Fibroblast of skin of back (primary cell): Measurements from ENCODE around the gene ST7.

Source experiments
- DNase-seq: peaks from one replicate; pipeline ENCODE4 v3.0.0-alpha.2; 2013

ST7 gene

DNA sequence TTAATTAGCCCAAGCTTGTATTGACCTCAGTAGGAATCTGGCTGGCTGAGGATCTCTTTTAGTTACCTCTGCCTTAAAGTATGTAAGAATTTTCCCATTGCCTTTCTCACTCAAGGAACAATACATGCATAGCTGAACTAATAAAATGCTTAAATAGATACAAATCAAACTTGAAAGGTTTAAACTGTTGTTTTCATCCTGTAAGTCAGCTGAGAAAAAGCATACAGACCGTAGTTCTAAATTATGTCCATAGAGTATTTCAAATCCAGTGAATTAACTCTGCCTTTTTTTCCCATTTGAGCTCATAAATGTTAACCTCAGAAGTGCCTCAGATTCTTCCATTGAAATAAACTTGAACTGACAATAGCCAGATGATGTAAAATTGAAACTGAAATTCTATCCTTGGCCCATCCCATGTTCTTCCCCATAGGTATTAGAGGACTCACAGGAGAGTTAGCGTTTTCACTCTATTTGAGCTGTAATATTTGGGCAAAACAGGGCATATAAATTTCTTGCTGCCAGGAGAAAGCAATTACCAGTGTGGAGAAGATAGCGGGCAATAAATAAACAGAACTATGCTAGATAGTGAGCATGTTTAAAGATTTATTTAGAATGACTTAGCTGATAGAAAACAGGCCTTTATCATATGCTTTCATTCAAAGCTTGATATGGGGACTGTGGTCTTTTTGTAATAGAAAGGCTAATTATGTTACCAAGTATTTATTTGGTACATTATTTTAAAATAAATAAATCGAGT is 205.8 kb downstream of the ST7 start:
- peak; percentile 21 for DNase-seq

DNA sequence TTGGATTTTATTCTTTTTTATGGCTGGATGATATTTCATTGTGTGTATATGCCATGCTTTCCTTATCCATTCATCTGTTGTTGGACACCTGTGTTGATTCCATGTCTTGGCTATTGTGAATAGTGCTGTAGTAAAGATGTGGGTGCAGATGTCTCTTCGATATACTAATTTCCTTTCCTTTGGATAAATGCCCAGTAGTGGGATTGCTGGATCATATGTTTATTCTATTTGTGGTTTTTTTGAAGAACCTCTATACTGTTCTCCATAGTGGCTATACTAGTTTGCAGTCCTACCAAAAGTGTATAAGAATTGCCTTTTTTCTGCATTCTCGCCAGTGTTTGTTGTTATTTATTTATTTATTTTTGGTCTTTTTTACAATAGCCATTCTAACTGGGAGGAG is 209.8 kb downstream of the ST7 start:
- DNase-seq = peak; percentile 11

DNA sequence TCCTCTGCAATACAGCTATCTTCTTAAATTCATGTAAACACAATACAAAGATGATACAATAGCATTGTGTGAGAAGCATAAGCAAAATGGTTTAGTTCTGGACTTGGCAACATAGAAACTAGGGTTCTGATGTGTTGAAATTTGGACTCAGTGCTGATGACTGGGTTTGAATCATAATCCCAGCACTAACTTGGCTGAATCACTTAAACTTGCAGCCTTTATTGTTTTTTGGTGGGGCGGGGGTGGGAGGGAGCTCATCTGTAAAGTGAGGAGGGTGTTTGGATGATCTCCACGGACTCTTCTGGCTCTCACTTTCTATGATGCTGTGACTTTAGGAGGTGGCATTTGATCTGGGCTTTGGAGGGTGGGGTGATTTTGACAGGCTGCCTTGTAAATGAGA is 211.3 kb downstream of the ST7 start:
- DNase-seq = peak; percentile 13

DNA sequence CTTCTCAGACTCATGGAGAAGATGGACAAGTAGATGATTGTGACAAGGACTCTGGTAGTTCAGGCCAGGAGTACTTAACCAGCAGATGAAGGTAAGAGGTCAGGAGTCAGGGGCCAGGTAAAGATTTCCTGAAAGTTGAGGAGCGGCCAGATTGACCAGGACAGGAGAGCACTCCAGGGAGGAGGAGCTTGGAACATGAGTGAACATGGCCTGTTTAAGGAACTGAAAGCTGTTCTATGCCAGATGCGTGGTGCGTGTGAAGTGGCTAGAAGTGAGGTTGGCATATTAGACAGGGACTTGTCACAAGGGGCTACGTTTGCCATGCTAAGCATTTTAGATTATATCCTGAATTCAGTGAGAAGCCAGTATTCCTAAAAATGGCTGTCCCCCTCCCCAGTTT is 212.4 kb downstream of the ST7 start:
- no peak for DNase-seq

DNA sequence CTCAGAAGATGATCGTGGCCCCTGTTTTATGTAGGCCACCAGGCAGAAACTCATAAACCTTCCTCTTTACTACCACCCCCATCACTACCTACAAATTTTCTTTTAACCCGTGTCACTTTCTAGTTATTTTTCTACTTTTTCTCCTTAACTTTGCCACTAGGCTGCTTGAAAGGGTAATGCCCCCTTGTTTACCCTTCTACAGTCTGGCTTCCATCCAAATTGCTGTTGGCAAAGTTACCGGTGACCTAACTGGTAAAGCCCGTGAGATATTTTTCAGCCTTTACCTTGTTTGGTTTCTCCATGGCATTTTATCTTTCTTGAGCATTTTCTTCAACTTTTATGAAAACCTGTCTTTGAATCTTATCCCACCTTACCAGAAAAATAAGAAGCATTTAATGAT is 216.6 kb downstream of the ST7 start:
- DNase-seq = no peak

DNA sequence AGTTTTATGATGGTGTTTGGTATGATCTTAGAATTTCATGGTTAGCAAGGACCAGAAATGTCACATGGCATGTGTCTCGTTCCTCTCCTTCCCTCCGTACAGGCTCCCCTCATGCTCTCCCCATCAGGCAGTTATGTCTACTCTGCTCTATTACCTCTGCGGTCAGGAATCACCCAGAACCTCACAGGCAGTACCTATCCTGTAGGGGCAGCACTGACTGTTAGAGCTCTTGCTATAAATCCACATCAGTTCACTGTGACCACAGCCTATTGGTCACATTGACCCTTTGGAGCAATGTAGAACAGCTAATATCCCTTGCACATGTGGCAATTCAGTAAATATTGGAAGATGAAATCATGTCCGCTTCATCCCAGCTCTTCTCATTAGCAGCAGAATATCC is 217.8 kb downstream of the ST7 start:
- no peak for DNase-seq

DNA sequence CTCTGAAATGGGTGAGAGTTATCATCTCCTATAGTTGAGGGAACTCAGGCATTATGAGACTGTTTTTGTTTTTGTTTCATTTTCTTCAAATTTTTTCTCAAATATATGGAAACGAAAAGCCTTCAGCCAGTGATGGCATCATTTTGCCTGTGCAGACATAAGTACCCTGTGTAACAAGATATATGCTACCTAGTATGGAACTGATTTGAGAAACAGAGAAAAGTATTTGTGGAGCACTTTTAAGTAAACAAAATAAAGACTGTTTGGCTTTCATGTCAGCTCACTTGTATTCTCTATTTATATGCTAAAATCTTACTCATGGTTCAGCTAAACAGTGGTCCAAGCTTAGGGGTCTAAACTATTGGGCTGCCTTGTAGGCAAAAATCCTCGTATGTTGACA is 219.0 kb downstream of the ST7 start:
- no peak for DNase-seq

DNA sequence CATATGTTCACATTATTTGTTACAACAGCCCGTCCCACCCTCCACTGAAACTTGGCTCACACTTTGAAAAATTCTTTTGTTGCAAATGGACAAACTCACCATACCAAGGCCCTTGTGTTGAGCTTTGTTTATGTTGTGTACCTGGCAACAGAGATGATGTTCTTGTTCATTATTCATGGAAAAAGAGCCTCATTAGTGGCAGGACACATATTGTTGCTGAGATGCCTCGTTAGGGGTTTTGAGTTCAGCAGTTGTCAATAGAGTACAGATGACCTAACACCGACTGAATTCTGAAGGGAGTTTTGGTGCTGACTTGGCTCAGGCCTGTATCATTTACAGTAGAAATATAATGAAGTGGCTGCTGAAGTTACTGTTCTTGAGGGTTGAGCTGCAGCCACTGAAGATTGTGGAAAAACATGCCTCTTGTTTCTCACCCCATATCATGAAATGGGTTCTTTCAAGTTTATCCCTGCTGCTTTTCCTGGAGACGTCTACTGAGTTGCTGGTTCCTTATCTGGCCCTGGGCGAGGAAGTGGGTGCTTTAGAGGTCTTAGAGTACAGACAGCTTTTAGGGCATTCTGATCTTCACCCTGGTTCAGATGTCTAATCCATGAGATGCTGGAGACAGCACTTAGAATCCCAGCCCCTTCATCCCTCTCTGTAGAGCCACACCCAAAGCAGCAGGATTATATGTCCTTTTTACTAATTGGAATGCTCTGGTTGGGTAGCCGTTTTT is 219.9 kb downstream of the ST7 start:
- DNase-seq = no peak

DNA sequence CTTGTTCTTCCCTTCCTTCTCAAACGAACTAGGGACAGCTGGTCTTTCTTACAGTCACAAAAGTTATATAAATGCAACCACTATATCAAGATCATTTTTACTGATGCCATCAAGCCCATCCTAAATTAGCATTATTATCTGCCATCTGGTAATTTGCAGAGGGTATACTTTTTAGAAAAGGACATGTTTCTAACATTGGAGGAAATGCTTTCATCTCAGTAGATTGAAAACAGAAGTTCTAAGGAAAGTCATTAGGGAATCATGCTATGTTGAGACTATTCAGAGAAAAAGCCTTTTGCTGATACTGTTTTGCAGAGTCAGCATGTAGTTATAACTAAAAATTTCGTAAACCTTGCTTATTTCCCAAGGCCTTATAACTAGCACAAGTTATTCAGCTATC is 222.9 kb downstream of the ST7 start:
- no peak for DNase-seq

DNA sequence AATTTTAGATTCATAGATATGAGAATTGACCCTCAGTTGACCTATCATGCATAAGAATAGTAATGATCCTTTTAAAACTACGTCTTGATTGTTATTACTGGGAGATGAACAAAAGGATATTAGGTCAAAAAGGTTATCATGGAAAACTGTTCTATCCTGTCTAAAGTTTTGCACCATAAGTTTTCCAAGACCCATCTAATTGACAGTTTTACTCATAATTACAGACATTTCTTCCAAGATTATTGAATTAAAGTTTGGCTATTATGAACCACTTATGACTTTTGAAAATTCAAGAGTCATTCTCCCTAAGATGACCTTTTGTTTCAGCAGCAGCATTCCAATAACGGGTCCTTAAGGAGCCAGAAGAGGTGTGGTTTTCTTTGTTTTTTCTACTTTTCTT is 225.3 kb downstream of the ST7 start:
- DNase-seq = no peak

DNA sequence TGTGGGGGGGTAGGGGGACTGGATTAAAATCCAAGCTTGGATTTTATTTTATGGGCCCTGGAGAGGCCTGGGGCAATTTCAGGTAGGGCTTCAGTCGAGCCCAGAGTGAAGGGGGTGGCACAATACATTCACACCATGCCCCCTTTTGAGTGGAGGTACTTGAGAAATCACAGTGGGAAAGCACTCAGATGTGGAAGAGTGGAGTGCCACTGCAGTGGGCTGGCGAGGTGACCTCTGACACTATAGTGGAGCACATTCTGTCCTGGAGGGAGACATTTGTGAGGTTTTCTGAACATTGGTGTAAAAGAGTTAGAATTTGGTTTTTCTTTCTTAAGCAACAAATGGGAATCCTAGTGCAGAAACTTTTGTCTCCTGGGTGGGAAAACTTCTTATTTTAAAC is 226.4 kb downstream of the ST7 start:
- no peak for DNase-seq

DNA sequence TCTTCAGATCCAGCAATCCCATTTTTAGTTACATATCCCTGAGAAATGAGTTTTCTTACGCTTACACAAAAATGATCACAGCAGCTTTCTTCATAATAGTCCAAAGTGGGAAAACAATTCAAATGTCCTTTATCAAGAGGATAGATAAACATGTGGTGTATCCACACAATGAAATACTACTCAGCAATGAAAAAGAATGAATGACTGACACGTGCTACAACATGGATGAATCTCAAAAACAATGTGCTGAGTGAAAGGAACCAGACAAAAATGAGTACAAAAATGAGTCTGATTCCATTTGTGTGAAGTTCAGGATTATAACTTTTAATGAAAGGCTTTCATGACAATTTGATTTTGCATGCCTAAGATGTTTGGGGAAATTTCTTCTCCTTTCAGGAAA is 230.4 kb downstream of the ST7 start:
- no peak for DNase-seq

DNA sequence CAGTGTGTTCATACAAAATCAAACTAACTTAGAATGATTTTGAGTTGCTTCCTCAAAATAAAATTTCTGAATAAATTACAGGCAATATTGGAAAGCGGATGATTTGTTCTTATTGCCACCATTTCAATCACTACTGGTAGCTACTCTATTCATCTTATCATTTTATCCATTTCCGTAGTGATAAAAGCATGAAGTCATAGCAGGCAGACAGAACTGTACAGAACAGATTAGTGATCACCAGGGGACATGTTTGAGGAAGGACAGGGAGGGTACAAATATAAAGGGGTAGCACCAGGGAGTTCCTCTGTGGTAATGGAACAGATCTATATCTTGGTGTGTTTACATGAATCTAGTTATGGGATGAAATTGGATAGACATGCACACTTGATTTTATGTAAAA is 231.1 kb downstream of the ST7 start:
- DNase-seq = no peak

DNA sequence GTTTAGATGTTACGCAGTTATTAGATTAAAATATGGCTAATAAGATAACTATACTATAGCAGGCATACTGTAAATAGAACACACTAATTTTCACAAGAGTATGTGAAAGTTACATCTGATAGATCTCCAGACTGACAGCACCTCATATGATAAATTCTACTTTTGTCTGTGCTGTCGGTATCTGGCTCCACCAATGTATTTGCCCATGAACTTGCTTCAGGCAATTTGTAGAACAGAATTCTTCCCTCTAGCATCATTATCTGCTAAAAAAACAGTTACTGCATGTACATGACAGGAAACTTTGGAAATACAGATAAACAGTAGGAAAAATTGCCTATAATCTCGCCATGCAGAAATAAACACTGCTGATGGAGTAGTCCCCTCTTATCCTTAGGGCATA is 231.8 kb downstream of the ST7 start:
- DNase-seq = no peak

DNA sequence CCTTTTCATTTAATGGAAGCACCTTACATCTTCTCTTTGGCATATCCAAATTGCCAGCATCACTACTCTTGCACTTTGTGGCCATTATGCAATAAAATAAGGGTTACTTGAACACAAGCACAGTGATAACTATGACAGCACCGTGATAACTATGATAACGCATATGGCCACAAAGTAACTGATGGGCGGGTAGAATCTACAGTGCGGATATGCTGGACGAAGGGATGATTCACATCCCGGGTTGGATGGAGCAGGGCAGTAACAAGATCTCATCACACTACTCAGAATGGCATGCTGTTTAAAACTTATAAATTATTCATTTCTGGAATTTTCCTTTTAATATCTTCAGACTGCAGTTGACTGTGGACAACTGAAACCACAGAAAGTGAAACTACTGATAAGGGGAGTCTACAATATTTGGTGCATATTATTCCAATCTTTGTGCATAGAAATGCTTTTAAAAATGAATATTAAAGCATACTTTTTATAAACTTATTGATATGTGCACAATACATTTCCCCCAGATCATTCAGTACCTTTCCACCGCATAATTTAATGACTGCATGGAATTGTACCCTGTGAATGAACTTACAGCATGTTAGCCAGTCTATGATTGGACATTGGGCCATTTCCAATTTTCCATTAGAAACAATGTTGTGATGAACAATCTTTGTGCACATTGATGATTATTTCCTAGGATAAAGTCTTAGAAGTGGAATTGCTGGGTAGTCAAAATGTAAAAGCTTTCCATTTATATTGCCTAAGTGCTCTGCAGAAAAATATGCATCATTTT is 233.1 kb downstream of the ST7 start:
- DNase-seq = peak; percentile 76

DNA sequence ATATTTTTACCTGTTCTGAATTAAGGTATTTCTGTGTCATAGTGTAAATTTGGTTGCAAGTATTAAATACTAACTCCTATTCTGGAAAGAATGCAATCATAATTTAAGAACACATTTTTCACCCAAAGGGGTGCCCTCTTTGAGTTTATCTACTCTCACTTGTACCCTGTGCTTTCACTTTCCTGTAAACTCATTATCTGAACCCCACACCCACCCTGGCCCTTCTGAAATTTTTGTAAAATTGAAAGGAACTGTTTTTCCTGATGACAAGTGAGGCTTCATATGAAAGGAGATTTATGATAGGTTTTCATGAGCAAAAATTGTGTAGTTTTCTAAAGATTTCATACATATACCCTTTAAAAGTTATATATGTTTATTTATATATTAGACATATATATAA is 235.1 kb downstream of the ST7 start:
- no peak for DNase-seq

DNA sequence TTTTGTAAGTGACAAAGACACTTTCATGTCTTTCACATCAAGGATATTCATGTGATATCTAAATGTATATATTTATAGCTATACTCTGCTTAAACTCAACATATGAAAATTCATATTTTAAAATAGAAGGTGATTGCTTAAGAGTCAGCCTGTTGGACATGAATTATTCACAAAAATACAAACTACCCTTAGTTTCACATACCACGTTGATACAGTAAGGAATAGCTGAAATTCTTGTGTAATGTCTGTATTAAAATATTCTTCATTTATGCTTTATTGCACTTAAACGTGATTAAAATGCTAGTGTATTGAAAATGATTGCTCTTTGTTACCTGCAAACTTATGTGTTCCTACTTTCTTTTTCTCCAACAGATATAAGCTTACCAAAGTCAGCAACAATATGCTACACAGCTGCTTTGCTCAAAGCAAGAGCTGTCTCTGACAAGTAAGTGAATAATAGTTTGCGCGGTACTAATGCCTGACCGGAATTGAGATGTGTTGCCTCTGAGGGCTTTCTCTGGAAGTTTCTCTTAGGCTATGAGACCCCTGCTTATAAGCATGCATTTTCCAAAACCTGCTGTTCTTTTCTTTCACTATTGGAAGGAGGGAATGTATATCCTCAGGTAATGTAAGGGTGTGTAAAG is 235.8 kb downstream of the ST7 start:
- DNase-seq = peak; percentile 52

DNA sequence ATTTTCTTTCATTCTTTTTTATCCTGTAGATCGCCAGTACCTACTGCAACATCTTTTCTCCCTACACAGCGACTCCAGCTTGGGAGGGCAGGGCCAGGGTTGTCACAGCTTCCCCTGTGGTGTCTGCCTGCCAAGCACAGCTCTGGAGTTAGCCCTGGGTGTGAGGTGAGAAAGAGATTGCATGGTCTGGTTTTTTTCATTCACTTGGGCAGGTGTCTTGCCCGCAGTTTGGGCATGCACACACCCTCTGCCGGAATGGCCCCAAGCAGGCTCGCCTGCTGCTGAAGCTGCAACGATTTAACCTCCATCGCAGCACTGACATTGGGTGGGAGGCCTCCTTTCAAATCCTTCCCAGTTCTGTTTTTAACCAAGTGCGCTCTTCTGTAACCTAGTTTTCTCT is 236.8 kb downstream of the ST7 start:
- DNase-seq = no peak

DNA sequence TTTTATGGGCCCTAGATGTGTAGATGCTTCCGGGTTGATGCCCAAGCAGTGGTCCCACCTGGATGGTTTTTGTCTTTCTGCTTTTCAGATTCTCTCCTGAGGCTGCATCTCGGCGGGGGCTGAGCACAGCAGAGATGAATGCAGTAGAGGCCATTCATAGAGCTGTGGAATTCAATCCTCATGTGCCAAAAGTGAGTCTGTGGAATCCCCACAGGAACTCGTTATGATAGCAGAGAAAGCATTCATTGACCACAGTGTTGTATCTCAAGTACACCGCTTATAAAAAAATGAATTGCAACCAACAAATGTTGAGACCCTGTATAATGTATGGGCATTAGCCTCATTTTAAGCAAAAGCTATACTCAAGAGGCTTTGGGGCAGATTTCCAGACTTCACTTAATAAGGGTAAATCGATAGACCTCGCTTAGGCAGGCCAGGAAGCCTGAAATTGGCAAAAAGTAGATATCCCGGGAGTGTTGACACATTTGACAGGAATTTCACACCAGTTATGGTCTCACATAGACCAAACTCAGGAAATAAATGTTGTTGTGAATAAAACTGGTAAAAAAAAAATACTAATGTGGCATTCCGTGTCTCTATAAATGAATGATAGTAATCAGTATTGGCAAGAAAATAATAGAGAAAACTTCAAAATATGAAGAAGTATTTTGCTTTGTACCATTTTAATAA is 237.6 kb downstream of the ST7 start:
- peak; percentile 25 for DNase-seq

DNA sequence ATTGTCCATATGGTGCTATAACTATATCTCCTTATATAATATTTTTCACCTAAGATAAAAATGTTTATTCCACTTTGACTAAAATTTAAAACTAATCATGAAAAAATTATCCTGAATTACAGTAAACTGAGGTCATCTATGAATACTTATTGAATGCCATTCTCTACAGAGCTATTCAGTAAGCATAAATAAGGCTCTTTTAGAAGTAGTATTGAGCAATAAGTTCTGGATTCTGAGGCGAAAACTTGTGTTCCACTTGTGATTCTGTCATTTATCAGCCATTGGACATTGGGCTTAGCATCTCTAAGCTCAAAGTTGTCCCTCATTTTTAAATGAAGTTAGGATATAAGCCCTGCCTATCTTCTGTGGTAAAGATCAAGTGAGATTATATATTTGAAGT is 238.8 kb downstream of the ST7 start:
- DNase-seq = no peak

DNA sequence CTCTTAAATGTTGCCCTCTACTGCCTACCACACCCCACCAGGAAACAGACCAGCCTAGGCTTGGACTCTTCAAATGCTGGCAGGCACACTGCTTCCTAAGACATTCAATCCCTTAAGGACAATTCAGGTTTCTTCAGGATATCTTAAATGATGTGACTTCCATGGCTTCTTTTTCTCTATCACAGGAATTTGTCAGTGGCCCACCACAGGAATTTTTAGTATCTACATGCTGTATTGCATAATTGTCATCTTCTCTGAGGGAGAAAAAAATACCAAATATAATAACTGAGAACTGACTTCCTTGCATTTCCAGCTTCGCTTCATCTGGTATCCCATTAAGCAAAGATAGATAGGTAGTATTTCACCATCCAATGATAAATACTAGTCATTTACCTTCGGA is 240.3 kb downstream of the ST7 start:
- DNase-seq = peak; percentile 71

DNA sequence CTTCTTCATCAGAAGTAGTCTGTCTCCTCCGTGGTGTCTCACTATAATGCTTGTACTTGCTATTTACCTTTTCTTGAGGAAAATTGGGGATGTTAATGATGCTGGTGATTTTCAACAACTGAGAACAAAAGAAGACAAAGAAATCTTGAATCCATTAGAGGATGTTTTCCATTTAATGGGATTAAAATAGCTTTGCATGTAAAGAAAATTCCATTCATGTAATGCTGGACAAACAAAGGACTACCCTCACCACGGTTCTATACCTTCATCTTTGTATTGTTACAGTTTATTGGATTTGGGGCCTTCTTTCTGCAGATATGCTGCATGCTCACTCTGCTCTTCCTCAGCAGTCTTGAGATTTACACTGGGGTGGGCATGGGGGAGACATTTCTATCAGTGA is 241.1 kb downstream of the ST7 start:
- DNase-seq = no peak
